GM12801 (cell line): ENCODE results near the gene LUC7L3.

Source experiments
- TF ChIP-seq, protein P1 (sequence below): IDR thresholded peaks from one replicate; pipeline ENCODE4 v1.5.1; 2011; ENCODE audit warnings: control low read depth; ENCODE audit not compliant: insufficient read length; ENCODE audit errors: extremely low read depth

Gene LUC7L3

DNA sequence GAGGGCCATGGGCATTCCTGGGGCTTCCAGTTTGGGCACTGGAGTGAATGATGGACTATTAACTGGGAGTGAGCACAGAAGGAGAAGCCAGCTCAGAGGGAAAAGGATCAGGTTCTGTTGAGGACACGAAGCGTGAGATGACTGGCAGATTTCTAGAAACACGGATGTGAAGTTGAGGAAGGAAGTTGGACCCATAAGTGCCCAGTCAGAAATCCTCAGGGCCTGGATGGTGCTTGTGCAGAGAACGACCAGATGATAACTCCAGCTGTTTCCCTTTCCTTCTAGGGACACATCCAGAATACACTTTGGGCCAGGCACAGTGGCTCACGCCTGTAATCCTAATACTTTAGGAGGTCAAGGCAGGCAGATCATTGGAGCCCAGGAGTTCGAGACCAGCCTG lies 71.2 kb downstream of the LUC7L3 start:
- TF ChIP-seq, protein P1, sequence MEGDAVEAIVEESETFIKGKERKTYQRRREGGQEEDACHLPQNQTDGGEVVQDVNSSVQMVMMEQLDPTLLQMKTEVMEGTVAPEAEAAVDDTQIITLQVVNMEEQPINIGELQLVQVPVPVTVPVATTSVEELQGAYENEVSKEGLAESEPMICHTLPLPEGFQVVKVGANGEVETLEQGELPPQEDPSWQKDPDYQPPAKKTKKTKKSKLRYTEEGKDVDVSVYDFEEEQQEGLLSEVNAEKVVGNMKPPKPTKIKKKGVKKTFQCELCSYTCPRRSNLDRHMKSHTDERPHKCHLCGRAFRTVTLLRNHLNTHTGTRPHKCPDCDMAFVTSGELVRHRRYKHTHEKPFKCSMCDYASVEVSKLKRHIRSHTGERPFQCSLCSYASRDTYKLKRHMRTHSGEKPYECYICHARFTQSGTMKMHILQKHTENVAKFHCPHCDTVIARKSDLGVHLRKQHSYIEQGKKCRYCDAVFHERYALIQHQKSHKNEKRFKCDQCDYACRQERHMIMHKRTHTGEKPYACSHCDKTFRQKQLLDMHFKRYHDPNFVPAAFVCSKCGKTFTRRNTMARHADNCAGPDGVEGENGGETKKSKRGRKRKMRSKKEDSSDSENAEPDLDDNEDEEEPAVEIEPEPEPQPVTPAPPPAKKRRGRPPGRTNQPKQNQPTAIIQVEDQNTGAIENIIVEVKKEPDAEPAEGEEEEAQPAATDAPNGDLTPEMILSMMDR = no peak

DNA sequence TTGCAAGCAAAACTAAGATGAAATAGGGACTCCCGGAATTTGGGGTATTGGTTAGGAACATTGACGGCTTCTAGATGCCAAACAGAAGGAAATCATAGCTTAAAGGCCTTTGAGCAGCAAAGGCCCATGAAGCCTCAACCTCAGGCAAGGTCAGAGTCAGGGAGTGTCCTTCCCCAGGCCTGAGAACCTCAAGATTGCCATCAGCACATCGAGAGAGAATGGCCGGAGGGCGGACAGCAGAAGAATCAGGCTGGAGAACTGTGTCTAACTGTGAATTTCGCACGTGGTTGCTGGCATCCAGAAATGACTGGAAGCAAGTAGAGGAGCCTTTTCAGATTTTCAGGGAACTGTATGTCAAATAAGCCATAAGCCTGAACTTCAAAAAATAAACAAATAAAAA lies 72.7 kb downstream of the LUC7L3 start:
- TF ChIP-seq, protein P1 = no peak

DNA sequence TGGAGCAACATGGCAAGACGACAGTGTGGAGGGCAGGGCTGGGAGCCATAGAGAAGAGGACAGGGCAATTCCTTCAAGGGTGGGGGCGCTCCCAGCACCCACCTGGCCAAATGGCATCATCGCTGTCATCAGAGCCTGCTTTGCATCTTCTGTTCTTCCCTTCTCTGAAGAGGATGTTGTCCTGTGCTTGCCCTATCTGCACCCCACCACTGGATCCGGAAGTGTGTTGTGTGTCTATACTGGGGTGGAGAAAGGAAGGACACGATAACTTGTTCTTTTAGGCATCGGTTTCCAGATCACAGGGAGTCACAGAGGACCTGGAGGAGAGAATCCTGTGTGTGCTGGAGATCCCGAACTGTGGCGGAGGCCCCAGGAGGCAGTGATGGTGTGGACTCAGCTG lies 73.6 kb downstream of the LUC7L3 start:
- TF ChIP-seq, protein P1 = no peak

DNA sequence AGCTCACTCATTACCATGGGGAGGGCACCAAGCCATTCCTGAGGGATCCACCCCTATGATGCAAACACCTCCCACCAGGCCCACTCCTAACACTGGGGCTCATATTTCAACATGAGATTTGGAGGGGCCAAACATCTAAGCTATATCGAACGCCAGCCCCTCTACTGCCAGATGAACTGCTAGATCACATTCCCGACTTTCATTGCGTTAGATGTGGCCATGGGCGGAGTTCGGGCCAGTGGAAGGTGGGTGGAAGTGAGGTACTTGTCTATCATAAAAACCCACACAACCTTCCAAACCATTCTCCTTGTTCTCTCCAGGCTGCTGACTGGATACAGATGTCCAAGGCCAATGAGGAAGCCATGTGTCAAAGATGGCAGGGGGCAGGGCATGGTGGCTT lies 75.0 kb downstream of the LUC7L3 start:
- TF ChIP-seq, protein P1 = no peak

DNA sequence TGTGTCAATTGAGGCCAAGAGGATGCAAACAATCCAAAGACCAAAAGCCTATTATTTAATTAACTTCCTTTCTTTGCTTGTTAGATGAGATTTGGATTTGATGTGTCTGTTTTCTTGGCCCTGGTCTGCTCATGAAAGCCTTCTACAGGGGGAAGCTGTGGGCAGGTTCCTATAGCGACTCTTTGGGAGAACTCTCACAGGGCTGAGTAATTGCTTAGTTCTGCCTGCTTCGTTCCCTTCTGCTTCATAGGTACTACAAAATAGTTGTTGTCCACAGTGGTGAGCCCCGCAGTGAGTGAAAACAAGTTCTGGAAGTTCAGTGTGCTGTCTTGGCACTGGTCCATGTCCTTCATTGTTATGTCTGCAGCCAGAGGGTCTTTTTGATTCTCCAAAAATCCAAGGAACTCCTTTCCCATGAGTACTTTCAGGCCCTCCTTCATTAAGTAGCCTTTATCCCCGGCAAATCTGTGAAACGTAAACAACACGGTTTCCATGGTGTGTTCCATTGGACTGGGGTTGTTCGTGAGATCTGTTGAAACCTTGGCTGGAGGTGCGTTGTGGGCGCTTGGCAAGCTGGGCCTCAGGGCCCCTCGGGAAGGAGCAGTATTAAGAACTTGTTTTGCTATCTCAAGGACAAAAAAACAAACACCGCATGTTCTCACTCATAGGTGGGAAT lies 77.9 kb downstream of the LUC7L3 start:
- TF ChIP-seq, protein P1 = no peak

DNA sequence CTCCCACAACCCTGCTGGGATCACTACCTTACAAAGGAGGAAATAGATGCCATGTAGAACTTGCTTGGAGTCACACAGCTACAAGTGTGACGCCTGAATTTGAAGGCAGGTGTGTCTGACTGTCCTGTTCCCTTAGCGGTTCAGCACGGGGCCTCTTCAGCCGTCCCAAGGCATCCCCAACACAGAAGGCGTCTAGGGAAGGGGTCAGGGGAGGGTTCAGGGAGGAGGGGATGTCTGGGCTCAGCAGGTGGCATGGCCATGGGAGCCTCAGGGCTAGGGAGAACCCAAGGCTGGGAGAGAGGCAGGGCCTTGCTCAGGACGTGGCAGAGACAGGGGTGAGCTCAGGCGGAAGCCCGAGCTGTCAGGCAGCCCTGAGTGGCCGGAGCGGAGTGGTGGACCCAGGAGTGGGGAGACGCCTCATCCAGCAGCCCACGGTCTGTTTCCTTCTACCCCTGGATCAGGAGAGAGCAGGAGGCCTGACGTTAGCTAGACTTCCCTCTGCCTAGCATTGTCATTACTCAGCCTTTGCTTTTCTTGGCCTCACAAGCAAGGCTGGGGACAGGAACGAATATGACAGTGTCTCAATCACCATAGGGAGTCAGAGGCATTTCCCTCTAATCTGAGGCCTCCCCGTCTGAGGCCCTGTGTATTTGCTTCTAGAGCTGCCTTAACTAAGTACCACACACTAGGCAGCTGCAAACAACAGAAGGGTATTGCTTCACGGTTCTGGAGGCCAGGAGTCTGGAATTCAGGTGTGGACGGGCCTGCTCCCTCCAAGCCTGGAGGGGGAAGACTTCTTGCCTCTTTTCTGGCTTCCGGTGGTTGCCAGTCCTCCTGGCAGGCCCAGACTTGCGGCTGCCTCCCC lies 79.3 kb downstream of the LUC7L3 start:
- TF ChIP-seq, protein P1 = no peak

DNA sequence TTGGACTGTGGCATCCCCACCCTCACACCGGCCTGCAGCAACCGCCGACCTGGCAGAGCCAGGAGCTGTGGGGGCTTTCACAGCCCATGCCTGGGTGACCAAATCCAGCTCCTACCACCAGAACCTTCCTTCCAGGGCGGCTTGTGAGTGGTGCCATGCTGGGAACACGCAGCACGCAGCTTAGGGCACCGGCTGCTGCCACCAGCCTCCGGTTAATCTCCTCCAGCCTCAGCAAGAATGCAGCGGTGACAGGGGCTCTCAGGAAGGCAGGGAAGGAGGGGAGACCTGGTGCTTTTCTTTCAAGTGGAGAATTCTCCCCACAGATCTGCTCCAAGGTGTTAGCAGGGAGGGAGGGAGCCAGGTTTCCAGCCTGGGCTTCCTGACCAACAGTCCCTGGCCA lies 80.2 kb downstream of the LUC7L3 start:
- TF ChIP-seq, protein P1 = no peak
